GM21390 (cell line): Measurements from ENCODE around the gene TNFAIP1.
"Not testable (repeated sequence)": the region's sequence is repeated elsewhere in the genome, so short reads cannot be mapped to it uniquely, and the experiment has no call there.

Experiments
- ATAC-seq: cut with Tn5 transposase; IDR thresholded peaks from one replicate; pipeline ENCODE4 v1.9.1; 2021; ENCODE audit not compliant: unreplicated experiment

TNFAIP1 gene

GRCh38 chr17:28324267-28324745, 11.3 kb upstream of the TNFAIP1 start:
- no peak for ATAC-seq

GRCh38 chr17:28324781-28325180, 10.8 kb upstream of the TNFAIP1 start:
- no peak for ATAC-seq

- ATAC-seq: no peak
Measured at GRCh38 chr17:28325211-28325610, 10.3 kb upstream of the TNFAIP1 start.

- ATAC-seq: no peak
Measured at GRCh38 chr17:28326114-28326513, 9.4 kb upstream of the TNFAIP1 start.

- peak; percentile 70 for ATAC-seq
Measured at GRCh38 chr17:28327031-28327607, 8.4 kb upstream of the TNFAIP1 start.

- no peak for ATAC-seq
Measured at GRCh38 chr17:28327709-28328108, 7.9 kb upstream of the TNFAIP1 start.

- no peak for ATAC-seq
Measured at GRCh38 chr17:28328325-28328724, 7.2 kb upstream of the TNFAIP1 start.

GRCh38 chr17:28330671-28331070, 4.9 kb upstream of the TNFAIP1 start:
- no peak for ATAC-seq

GRCh38 chr17:28331891-28332420, 3.6 kb upstream of the TNFAIP1 start:
- ATAC-seq: no peak

- ATAC-seq: no peak
Measured at GRCh38 chr17:28333083-28333746, 2.3 kb upstream of the TNFAIP1 start.

GRCh38 chr17:28334171-28334570, 1.4 kb upstream of the TNFAIP1 start:
- ATAC-seq: no peak

- no peak for ATAC-seq
Measured at GRCh38 chr17:28334666-28335200, 828 bp upstream of the TNFAIP1 start.

- ATAC-seq: no peak
Measured at GRCh38 chr17:28335959-28336871, 654 bp downstream of the TNFAIP1 start.

- no peak for ATAC-seq
Measured at GRCh38 chr17:28338056-28338768, 2.7 kb downstream of the TNFAIP1 start.

- not testable (repeated sequence) for ATAC-seq
Measured at GRCh38 chr17:28338769-28339212, 3.2 kb downstream of the TNFAIP1 start.

- ATAC-seq: no peak
Measured at GRCh38 chr17:28339431-28339830, 3.9 kb downstream of the TNFAIP1 start.

- ATAC-seq: no peak
Measured at GRCh38 chr17:28340374-28340773, 4.8 kb downstream of the TNFAIP1 start.

GRCh38 chr17:28341516-28341915, 6.0 kb downstream of the TNFAIP1 start:
- no peak for ATAC-seq

- ATAC-seq: no peak
Measured at GRCh38 chr17:28342313-28342712, 6.8 kb downstream of the TNFAIP1 start.

- ATAC-seq: no peak
Measured at GRCh38 chr17:28343491-28343932, 8.0 kb downstream of the TNFAIP1 start.
